NB4 (cell line): Measurements from ENCODE around the gene COL5A1.

Experiments
- TF ChIP-seq, protein P1 (sequence below): IDR thresholded peaks from one replicate; pipeline ENCODE4 v1.5.1; 2012; ENCODE audit warnings: low read depth, low read length
- TF ChIP-seq, protein P2 (sequence below): IDR thresholded peaks from 2 replicates; pipeline ENCODE4 v1.6.1; 2011; ENCODE audit warnings: low read depth, low read length

DNA sequence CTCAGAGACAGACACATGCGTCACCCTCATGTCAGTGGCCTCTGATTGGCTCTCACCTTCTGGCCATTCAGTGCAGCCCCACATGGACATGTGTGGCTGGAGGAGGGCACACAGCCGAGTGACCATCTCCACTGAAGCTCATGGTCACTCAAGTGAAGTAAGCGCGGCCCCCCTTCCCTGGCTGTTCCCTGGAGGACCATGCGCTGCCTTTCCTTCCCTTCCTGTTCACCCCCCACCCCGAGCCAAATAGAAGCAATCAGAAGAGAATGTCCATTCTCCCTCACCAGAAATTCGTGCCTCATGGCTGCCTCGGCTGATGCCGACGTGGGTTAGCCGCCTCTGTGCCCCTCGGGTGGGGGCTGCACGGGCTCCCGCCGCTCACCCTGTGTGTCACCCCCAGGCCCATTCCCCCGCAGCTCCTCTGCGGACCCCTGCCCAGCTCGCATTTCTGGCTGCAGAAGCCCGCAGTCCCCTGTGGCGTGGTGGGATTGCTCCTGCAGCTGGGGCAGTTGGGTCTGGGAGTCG lies 12.5 kb upstream of the COL5A1 start:
- TF ChIP-seq, protein P1, sequence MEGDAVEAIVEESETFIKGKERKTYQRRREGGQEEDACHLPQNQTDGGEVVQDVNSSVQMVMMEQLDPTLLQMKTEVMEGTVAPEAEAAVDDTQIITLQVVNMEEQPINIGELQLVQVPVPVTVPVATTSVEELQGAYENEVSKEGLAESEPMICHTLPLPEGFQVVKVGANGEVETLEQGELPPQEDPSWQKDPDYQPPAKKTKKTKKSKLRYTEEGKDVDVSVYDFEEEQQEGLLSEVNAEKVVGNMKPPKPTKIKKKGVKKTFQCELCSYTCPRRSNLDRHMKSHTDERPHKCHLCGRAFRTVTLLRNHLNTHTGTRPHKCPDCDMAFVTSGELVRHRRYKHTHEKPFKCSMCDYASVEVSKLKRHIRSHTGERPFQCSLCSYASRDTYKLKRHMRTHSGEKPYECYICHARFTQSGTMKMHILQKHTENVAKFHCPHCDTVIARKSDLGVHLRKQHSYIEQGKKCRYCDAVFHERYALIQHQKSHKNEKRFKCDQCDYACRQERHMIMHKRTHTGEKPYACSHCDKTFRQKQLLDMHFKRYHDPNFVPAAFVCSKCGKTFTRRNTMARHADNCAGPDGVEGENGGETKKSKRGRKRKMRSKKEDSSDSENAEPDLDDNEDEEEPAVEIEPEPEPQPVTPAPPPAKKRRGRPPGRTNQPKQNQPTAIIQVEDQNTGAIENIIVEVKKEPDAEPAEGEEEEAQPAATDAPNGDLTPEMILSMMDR, result no peak
- TF ChIP-seq, protein P2, sequence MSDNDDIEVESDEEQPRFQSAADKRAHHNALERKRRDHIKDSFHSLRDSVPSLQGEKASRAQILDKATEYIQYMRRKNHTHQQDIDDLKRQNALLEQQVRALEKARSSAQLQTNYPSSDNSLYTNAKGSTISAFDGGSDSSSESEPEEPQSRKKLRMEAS, result no peak
